Measurements from ENCODE around the gene XPR1.

DNA sequence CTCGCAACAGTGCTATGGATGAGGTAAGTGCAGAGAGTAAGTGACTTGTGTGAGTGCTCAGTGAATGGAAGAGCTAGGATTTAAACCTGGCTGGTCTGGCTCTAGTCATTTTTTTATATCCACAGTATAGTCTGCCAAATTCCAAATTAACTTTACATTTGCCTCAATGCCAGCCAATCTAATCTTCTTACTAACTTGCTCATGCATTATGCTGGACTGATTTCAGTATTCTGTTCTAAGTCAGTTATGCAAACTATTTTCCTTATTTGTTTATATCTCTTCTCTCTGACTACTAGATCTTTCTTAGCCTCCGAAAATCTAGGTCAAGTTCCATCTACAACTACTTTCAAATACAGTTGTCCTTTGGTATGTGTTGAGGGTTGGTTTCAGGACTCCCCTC is 133.3 kb downstream of the XPR1 start:
- TF ChIP-seq POLR2A (IDR thresholded peaks at IDR 0.05), result no peak
- TF ChIP-seq, protein P1, sequence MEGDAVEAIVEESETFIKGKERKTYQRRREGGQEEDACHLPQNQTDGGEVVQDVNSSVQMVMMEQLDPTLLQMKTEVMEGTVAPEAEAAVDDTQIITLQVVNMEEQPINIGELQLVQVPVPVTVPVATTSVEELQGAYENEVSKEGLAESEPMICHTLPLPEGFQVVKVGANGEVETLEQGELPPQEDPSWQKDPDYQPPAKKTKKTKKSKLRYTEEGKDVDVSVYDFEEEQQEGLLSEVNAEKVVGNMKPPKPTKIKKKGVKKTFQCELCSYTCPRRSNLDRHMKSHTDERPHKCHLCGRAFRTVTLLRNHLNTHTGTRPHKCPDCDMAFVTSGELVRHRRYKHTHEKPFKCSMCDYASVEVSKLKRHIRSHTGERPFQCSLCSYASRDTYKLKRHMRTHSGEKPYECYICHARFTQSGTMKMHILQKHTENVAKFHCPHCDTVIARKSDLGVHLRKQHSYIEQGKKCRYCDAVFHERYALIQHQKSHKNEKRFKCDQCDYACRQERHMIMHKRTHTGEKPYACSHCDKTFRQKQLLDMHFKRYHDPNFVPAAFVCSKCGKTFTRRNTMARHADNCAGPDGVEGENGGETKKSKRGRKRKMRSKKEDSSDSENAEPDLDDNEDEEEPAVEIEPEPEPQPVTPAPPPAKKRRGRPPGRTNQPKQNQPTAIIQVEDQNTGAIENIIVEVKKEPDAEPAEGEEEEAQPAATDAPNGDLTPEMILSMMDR (IDR thresholded peaks at IDR 0.05), result no peak
